HepG2 (cell line): Measurements from ENCODE around the gene THAP5. TPM values are rescaled to one million over a fixed set of nuclear protein-coding genes. Genes with fewer than 3 reads are reported as not detected.

Source experiments
- ATAC-seq: fragments of 200-7000 bp; cut with Tn5 transposase; 3 replicates; pipeline ENCODE4 v1.9.1; 2020; ENCODE audit warnings: mild to moderate bottlenecking, moderate library complexity
- BruUV-seq: library from RNA; stranded (reverse); fragments of 400-500 nt; replicated peaks from 2 replicates; lab custom pipeline; 2021; lab: Mats Ljungman, UMichigan
- CTCF ChIA-PET: fragments of 300-600 bp; formaldehyde crosslinking; extraction: SDS; loops from one replicate; lab custom pipeline; 2021; ENCODE audit warnings: low total read pairs, inconsistent platforms, low intra/inter-chr PET ratio; lab: Yijun Ruan, JAX
- POLR2A ChIA-PET: fragments of 350-600 bp; sonication (Branson Sonifier 250); formaldehyde crosslinking; loops from one replicate; lab custom pipeline; 2020; ENCODE audit warnings: antibody characterized with exemption, inconsistent platforms; lab: Yijun Ruan, JAX
- DNase-seq: peaks from one replicate; pipeline ENCODE4 v3.0.0-alpha.2; 2015; ENCODE audit warnings: low spot score
- FAIRE-seq: peaks from 3 replicates; lab custom pipeline; 2011; peaks lifted over from hg19 to GRCh38; lab: Jason Lieb, UNC
- H2AFZ ChIP-seq: one replicate; pipeline ENCODE4 v1.6.1; 2011; ENCODE audit warnings: low read length, inconsistent platforms
- H3K27ac ChIP-seq: fragments of 300-600 bp; 3 replicates; pipeline ENCODE4 v1.8.0; 2011; ENCODE audit warnings: mixed run types, mild to moderate bottlenecking, mixed read lengths, low read length, inconsistent platforms; ENCODE audit not compliant: insufficient read depth; ENCODE audit errors: extremely low read length
- H3K27me3 ChIP-seq, 2 experiments: fragments of 200-600 bp in 1 of 2; 2 replicates in 1 of 2; 3 replicates in 1 of 2; pipeline versions ENCODE4 v1.6.0 to v1.8.0; 2011; ENCODE audit warnings: low read length in 2 of 2, mild to moderate bottlenecking in 2 of 2, moderate library complexity in 2 of 2, inconsistent platforms in 1 of 2; ENCODE audit not compliant: insufficient read depth in 2 of 2, control insufficient read depth in 1 of 2
- H3K36me3 ChIP-seq, 2 experiments: fragments of 200-600 bp in 1 of 2; replicated peaks in 1 of 2; 2 replicates in 1 of 2; 3 replicates in 1 of 2; pipeline versions ENCODE4 v1.5.1 to v1.8.0; 2011; ENCODE audit warnings: low read length in 2 of 2, inconsistent platforms in 1 of 2; ENCODE audit not compliant: insufficient read depth in 2 of 2, control insufficient read depth in 1 of 2
- H3K4me1 ChIP-seq: 2 replicates; pipeline ENCODE4 v1.5.1; 2012; ENCODE audit warnings: low read length, inconsistent platforms; ENCODE audit not compliant: insufficient read depth
- H3K4me2 ChIP-seq: 2 replicates; pipeline ENCODE4 v1.6.0; 2011; ENCODE audit warnings: low read depth, low read length, inconsistent platforms
- H3K4me3 ChIP-seq, 3 experiments: fragments of 200-600 bp in 1 of 3; sonication (generic), shearing (Covaris generic) in 1 of 3; replicated peaks in 1 of 3; 2 replicates each; pipeline ENCODE4 v1.5.1; 2011 to 2016; ENCODE audit warnings: low read length in 3 of 3, inconsistent platforms in 2 of 3, low read depth in 2 of 3, mild to moderate bottlenecking in 2 of 3, control low read depth in 1 of 3, mixed read lengths in 1 of 3; ENCODE audit not compliant: insufficient read depth in 1 of 3
- H3K79me2 ChIP-seq: one replicate; pipeline ENCODE4 v1.6.1; 2011; ENCODE audit warnings: low read length, inconsistent platforms; ENCODE audit not compliant: insufficient read depth
- H3K9ac ChIP-seq: 2 replicates; pipeline ENCODE4 v1.6.0; 2011; ENCODE audit warnings: mild to moderate bottlenecking, low read depth, low read length, inconsistent platforms; ENCODE audit not compliant: insufficient read depth
- H3K9me3 ChIP-seq: 2 replicates; pipeline ENCODE4 v1.5.1; 2012; ENCODE audit warnings: mild to moderate bottlenecking, low read length
- H4K20me1 ChIP-seq: 2 replicates; pipeline ENCODE4 v1.6.0; 2011; ENCODE audit warnings: inconsistent platforms, mild to moderate bottlenecking, low read length, moderate library complexity; ENCODE audit not compliant: insufficient read depth
- AKNA ChIP-seq: sonication (generic); formaldehyde crosslinking; IDR thresholded peaks from 2 replicates; pipeline ENCODE4 v1.4.0; 2020; ENCODE audit warnings: missing genetic modification reagents, borderline replicate concordance
- CERS6 ChIP-seq: sonication (generic); formaldehyde crosslinking; IDR thresholded peaks from 2 replicates; pipeline ENCODE4 v1.5.0; 2020; ENCODE audit warnings: missing genetic modification reagents
- FOSL1 ChIP-seq: sonication (generic); formaldehyde crosslinking; IDR thresholded peaks from 2 replicates; pipeline ENCODE4 v1.9.0; 2021; ENCODE audit warnings: missing genetic modification reagents, borderline replicate concordance
- HDAC6 ChIP-seq: fragments of 200-600 bp; sonication (generic); IDR thresholded peaks from 2 replicates; pipeline ENCODE4 v1.7.0; 2017; ENCODE audit warnings: mild to moderate bottlenecking, antibody characterized with exemption, low read length, low read depth
- HNRNPUL1 ChIP-seq: fragments of 200-400 bp; formaldehyde crosslinking; IDR thresholded peaks from 2 replicates; pipeline ENCODE4 v1.6.1; 2017; ENCODE audit warnings: low read depth, mild to moderate bottlenecking, low read length, moderate library complexity
- KLF6 ChIP-seq: IDR thresholded peaks from 2 replicates; pipeline ENCODE4 v1.8.0; 2016; ENCODE audit warnings: missing biosample characterization, missing genetic modification reagents
- PHF20 ChIP-seq: sonication (generic); formaldehyde crosslinking; IDR thresholded peaks from 2 replicates; pipeline ENCODE4 v1.5.0; 2020; ENCODE audit warnings: mild to moderate bottlenecking, missing genetic modification reagents
- SIN3B ChIP-seq: fragments of 150-350 bp; IDR thresholded peaks from 2 replicates; pipeline ENCODE4 v1.6.1; 2014; ENCODE audit warnings: low read length
- ZNF10 ChIP-seq: sonication (generic); formaldehyde crosslinking; IDR thresholded peaks from 2 replicates; pipeline ENCODE4 v1.4.0; 2020; ENCODE audit warnings: mild to moderate bottlenecking, low read depth, missing genetic modification reagents, borderline replicate concordance
- ZNF138 ChIP-seq: sonication (generic); formaldehyde crosslinking; IDR thresholded peaks from 2 replicates; pipeline ENCODE4 v1.5.0; 2020; ENCODE audit warnings: mild to moderate bottlenecking, low read depth, missing genetic modification reagents
- ZNF225 ChIP-seq: sonication (generic); formaldehyde crosslinking; IDR thresholded peaks from 2 replicates; pipeline ENCODE4 v1.4.0; 2020; ENCODE audit warnings: mild to moderate bottlenecking, missing genetic modification reagents
- ZNF564 ChIP-seq: sonication (generic); formaldehyde crosslinking; IDR thresholded peaks from 2 replicates; pipeline ENCODE4 v1.8.1; 2023; ENCODE audit warnings: mild to moderate bottlenecking, missing genetic modification reagents
- ZNF891 ChIP-seq: sonication (generic); formaldehyde crosslinking; IDR thresholded peaks from 2 replicates; pipeline ENCODE4 v1.5.0; 2020; ENCODE audit warnings: mild to moderate bottlenecking, missing genetic modification reagents
- WGBS: methylation state at CpG from one replicate; pipeline ENCODE4 v1.1.6; 2017; ENCODE audit warnings: low lambda C conversion rate; 5-methylcytosine and 5-hydroxymethylcytosine counted together
- in situ Hi-C: cut with HindIII; loops from 2 replicates; pipeline ENCODE4 v1.10.0; 2017; ENCODE audit warnings: low pct_unique_long_range_greater_than_20kb; ENCODE audit not compliant: extremely low pct_ligation_motif_present
- intact Hi-C: fragments of 100-400 bp; cut with micrococcal nuclease; formaldehyde crosslinking; loops from one replicate; pipeline ENCODE4 v1.10.0; 2022; ENCODE audit not compliant: unreplicated experiment
- polyA plus RNA-seq, 8 experiments: library from polyadenylated mRNA; depleted of rRNA in 3 of 8; stranded (reverse) in 7 of 8; unstranded in 1 of 8; fragments of >200 nt; fragmentation: Illumina TruSeq in 4 of 8; extraction: Trizol in 4 of 8; gene quantifications; 2 replicates each; pipeline versions ENCODE4 v1.2.1 to v1.2.3, GENCODE V29; 2011 to 2016; ENCODE audit warnings: low read depth in 4 of 8, missing spikeins in 1 of 8, mixed read lengths in 1 of 8; ENCODE audit not compliant: insufficient read depth in 1 of 8
- total RNA-seq, 5 experiments: library from RNA; depleted of rRNA; stranded (reverse); fragments of >200 nt; fragmentation: Illumina TruSeq; extraction: Trizol; gene quantifications; 2 replicates each; pipeline ENCODE4 v1.2.3, GENCODE V29; 2016; ENCODE audit warnings: low read depth in 1 of 5
- TF ChIP-seq, protein P1 (sequence below): sonication (generic); formaldehyde crosslinking; IDR thresholded peaks from 2 replicates; pipeline ENCODE4 v1.4.0; 2020; ENCODE audit warnings: missing genetic modification reagents
- TF ChIP-seq, protein P2 (sequence below): sonication (generic); formaldehyde crosslinking; IDR thresholded peaks from 2 replicates; pipeline ENCODE4 v1.5.0; 2020; ENCODE audit warnings: missing genetic modification reagents
- TF ChIP-seq, protein P3 (sequence below): sonication (generic); formaldehyde crosslinking; IDR thresholded peaks from 2 replicates; pipeline ENCODE4 v1.8.0; 2022; ENCODE audit warnings: mild to moderate bottlenecking, missing genetic modification reagents

The THAP5 gene
- total and polyA plus RNA-seq, 2 of the 13 experiments (the other 11 are each of a cell fraction or from before 2014, with no cell fraction given): 3.6 to 11.8 TPM

- TF ChIP-seq HNRNPUL1 (no peak), ZNF10 (CRISPR knock-in tag) (no peak), ZNF225 (CRISPR knock-in tag) (no peak), HDAC6 (no peak), CERS6 (CRISPR knock-in tag) (no peak), ZNF891 (CRISPR knock-in tag) (no peak), AKNA (CRISPR knock-in tag) (no peak), ZNF138 (CRISPR knock-in tag) (no peak), ZNF564 (CRISPR knock-in tag) (no peak), PHF20 (CRISPR knock-in tag) (no peak), FOSL1 (no peak), SIN3B (no peak), KLF6 (no peak)
- TF ChIP-seq, protein P1, sequence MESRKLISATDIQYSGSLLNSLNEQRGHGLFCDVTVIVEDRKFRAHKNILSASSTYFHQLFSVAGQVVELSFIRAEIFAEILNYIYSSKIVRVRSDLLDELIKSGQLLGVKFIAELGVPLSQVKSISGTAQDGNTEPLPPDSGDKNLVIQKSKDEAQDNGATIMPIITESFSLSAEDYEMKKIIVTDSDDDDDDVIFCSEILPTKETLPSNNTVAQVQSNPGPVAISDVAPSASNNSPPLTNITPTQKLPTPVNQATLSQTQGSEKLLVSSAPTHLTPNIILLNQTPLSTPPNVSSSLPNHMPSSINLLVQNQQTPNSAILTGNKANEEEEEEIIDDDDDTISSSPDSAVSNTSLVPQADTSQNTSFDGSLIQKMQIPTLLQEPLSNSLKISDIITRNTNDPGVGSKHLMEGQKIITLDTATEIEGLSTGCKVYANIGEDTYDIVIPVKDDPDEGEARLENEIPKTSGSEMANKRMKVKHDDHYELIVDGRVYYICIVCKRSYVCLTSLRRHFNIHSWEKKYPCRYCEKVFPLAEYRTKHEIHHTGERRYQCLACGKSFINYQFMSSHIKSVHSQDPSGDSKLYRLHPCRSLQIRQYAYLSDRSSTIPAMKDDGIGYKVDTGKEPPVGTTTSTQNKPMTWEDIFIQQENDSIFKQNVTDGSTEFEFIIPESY (CRISPR knock-in tag): no peak
- TF ChIP-seq, protein P2, sequence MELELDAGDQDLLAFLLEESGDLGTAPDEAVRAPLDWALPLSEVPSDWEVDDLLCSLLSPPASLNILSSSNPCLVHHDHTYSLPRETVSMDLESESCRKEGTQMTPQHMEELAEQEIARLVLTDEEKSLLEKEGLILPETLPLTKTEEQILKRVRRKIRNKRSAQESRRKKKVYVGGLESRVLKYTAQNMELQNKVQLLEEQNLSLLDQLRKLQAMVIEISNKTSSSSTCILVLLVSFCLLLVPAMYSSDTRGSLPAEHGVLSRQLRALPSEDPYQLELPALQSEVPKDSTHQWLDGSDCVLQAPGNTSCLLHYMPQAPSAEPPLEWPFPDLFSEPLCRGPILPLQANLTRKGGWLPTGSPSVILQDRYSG (CRISPR knock-in tag): no peak
- TF ChIP-seq, protein P3, sequence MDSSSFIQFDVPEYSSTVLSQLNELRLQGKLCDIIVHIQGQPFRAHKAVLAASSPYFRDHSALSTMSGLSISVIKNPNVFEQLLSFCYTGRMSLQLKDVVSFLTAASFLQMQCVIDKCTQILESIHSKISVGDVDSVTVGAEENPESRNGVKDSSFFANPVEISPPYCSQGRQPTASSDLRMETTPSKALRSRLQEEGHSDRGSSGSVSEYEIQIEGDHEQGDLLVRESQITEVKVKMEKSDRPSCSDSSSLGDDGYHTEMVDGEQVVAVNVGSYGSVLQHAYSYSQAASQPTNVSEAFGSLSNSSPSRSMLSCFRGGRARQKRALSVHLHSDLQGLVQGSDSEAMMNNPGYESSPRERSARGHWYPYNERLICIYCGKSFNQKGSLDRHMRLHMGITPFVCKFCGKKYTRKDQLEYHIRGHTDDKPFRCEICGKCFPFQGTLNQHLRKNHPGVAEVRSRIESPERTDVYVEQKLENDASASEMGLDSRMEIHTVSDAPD (CRISPR knock-in tag): no peak
- ATAC-seq (no peak), FAIRE-seq (no peak), DNase-seq (no peak)
- ChIA-PET CTCF (no interaction called here), POLR2A (no interaction called here)
- in situ Hi-C loops: no loop called here
- Histone ChIP-seq H3K4me2 (no peak overlapping the region), H3K36me3 (no peaks in the 10 kb centered on the region), H3K9me3 (no peaks in the 10 kb centered on the region), H3K9ac (no peak overlapping the region), H4K20me1 (no peaks in the 10 kb centered on the region), H3K4me1 (no peaks in the 10 kb centered on the region), H3K27me3 (peaks cover 3 to 20% of the 10 kb centered on the region in 2 experiments; a peak in 3 of 5 replicates), H3K27ac (no peak overlapping the region), H3K4me3 (no peak overlapping the region), H2AFZ (no peak overlapping the region), H3K79me2 (no peaks in the 10 kb centered on the region)
- intact Hi-C loops: no loop called here
- BruUV-seq: no TSS peak
- 3% methylated on average over 2 of the region's 2 CpGs for WGBS
These were observed 28.6 kb upstream of the THAP5 start for GRCh38 chr7:108598153-108598552.
